Karpas-422 (cell line): ENCODE data around the gene MX2. TPM values are rescaled to one million over a fixed set of nuclear protein-coding genes. Genes with fewer than 3 reads are reported as not detected.

ENCODE experiments used
- DNase-seq: peaks from one replicate; pipeline ENCODE4 v3.0.0-alpha.2; 2015
- H2AFZ ChIP-seq: fragments of 200-600 bp; sonication (generic); 2 replicates; pipeline ENCODE4 v1.6.1; 2014; ENCODE audit warnings: antibody characterized with exemption, low read length, mixed read lengths
- H3K27ac ChIP-seq: fragments of 200-600 bp; sonication (generic); 2 replicates; pipeline ENCODE4 v1.5.1; 2014; ENCODE audit warnings: mild to moderate bottlenecking, low read length, moderate library complexity
- H3K27me3 ChIP-seq: fragments of 200-600 bp; sonication (generic); 2 replicates; pipeline ENCODE4 v1.6.1; 2014; ENCODE audit warnings: low read length, mixed read lengths
- H3K36me3 ChIP-seq: fragments of 200-600 bp; sonication (generic); 2 replicates; pipeline ENCODE4 v1.6.1; 2014; ENCODE audit warnings: low read length, mixed read lengths; ENCODE audit not compliant: insufficient read depth
- H3K4me1 ChIP-seq: fragments of 200-600 bp; sonication (generic); 2 replicates; pipeline ENCODE4 v1.6.1; 2014; ENCODE audit warnings: mild to moderate bottlenecking, low read length, mixed read lengths
- H3K4me2 ChIP-seq: fragments of 200-600 bp; sonication (generic); 2 replicates; pipeline ENCODE4 v1.6.1; 2014; ENCODE audit warnings: low read length, low read depth, mild to moderate bottlenecking; ENCODE audit not compliant: poor library complexity, severe bottlenecking
- H3K4me3 ChIP-seq: fragments of 200-600 bp; sonication (generic); 2 replicates; pipeline ENCODE4 v1.5.1; 2014; ENCODE audit warnings: mild to moderate bottlenecking, antibody characterized with exemption, low read length, mixed read lengths
- H3K79me2 ChIP-seq: fragments of 200-600 bp; sonication (generic); 2 replicates; pipeline ENCODE4 v1.6.1; 2014; ENCODE audit warnings: mild to moderate bottlenecking, low read length, mixed read lengths
- H3K9ac ChIP-seq: fragments of 200-600 bp; sonication (generic); 2 replicates; pipeline ENCODE4 v1.6.0; 2014; ENCODE audit warnings: low read length
- H3K9me2 ChIP-seq: fragments of 200-600 bp; sonication (generic), shearing (Covaris generic); replicated peaks from 2 replicates; pipeline ENCODE4 v1.6.0; 2014; ENCODE audit warnings: mild to moderate bottlenecking, low read length, moderate library complexity; ENCODE audit not compliant: insufficient read depth
- H3K9me3 ChIP-seq: fragments of 300-700, 200-600 bp; sonication (generic); 2 replicates; pipeline ENCODE4 v1.6.1; 2014; ENCODE audit warnings: low read length, mixed read lengths
- H4K20me1 ChIP-seq: fragments of 200-600 bp; sonication (generic); 2 replicates; pipeline ENCODE4 v1.6.1; 2014; ENCODE audit warnings: mild to moderate bottlenecking, antibody characterized with exemption, low read length, low read depth; ENCODE audit not compliant: insufficient read depth
- total RNA-seq: library from RNA; depleted of rRNA; stranded (reverse); fragments of >200 nt; shearing (Covaris generic); gene quantifications from 2 replicates; pipeline ENCODE4 v1.2.3, GENCODE V29; 2014; ENCODE audit warnings: low replicate concordance

Gene MX2
- total RNA-seq, 1 experiment from 2014 or later, result 27.8 TPM

GRCh38 chr21:41378849-41379248 is 17.0 kb downstream of the MX2 start:
- no peak overlapping the region for H2AFZ ChIP-seq
- no peaks in the 10 kb centered on the region for H4K20me1 ChIP-seq
- H3K36me3 ChIP-seq, result no peaks in the 10 kb centered on the region; the same call in 1 of the 2 replicates
- H3K9me2 ChIP-seq, result no peaks in the 10 kb centered on the region
- H3K4me3 ChIP-seq, result no peak overlapping the region
- H3K9ac ChIP-seq, result no peak overlapping the region
- no peaks in the 10 kb centered on the region for H3K79me2 ChIP-seq
- no peak overlapping the region for H3K27ac ChIP-seq
- H3K4me1 ChIP-seq, result no peaks in the 10 kb centered on the region
- no peak overlapping the region for H3K4me2 ChIP-seq
- no peaks in the 10 kb centered on the region for H3K9me3 ChIP-seq
- no peak for DNase-seq
- H3K27me3 ChIP-seq, result no peaks in the 10 kb centered on the region

GRCh38 chr21:41379901-41380300 is 18.1 kb downstream of the MX2 start:
- H3K36me3 ChIP-seq, result no peaks in the 10 kb centered on the region; the same call in 1 of the 2 replicates
- no peak overlapping the region for H2AFZ ChIP-seq
- no peak for DNase-seq
- H3K9me2 ChIP-seq, result no peaks in the 10 kb centered on the region
- no peaks in the 10 kb centered on the region for H3K9me3 ChIP-seq
- H3K4me3 ChIP-seq, result no peak overlapping the region
- H3K27ac ChIP-seq, result no peak overlapping the region
- H3K4me2 ChIP-seq, result no peak overlapping the region
- no peak overlapping the region for H3K9ac ChIP-seq
- H3K79me2 ChIP-seq, result no peaks in the 10 kb centered on the region
- H3K4me1 ChIP-seq, result no peaks in the 10 kb centered on the region
- no peaks in the 10 kb centered on the region for H3K27me3 ChIP-seq
- no peaks in the 10 kb centered on the region for H4K20me1 ChIP-seq

GRCh38 chr21:41381731-41382130 is 19.9 kb downstream of the MX2 start:
- H2AFZ ChIP-seq, result no peak overlapping the region
- no peaks in the 10 kb centered on the region for H3K9me3 ChIP-seq
- no peak overlapping the region for H3K4me2 ChIP-seq
- H3K27ac ChIP-seq, result no peak overlapping the region
- no peaks in the 10 kb centered on the region for H4K20me1 ChIP-seq
- peaks cover 5% of the 10 kb centered on the region for H3K4me1 ChIP-seq
- no peaks in the 10 kb centered on the region for H3K9me2 ChIP-seq
- DNase-seq, result no peak
- H3K79me2 ChIP-seq, result no peaks in the 10 kb centered on the region
- no peak overlapping the region for H3K4me3 ChIP-seq
- H3K27me3 ChIP-seq, result no peaks in the 10 kb centered on the region
- no peaks in the 10 kb centered on the region; the same call in 1 of the 2 replicates for H3K36me3 ChIP-seq
- no peak overlapping the region for H3K9ac ChIP-seq

GRCh38 chr21:41387042-41387819 is 25.4 kb downstream of the MX2 start:
- Histone ChIP-seq H3K9ac (no peak overlapping the region), H3K9me3 (no peaks in the 10 kb centered on the region), H3K36me3 (no peaks in the 10 kb centered on the region), H3K27ac (no peak overlapping the region), H4K20me1 (no peaks in the 10 kb centered on the region), H3K4me2 (no peak overlapping the region), H3K4me3 (no peak overlapping the region), H2AFZ (no peak overlapping the region), H3K79me2 (no peaks in the 10 kb centered on the region), H3K27me3 (no peaks in the 10 kb centered on the region), H3K4me1 (peaks cover 5% of the 10 kb centered on the region), H3K9me2 (no peaks in the 10 kb centered on the region)
- no peak for DNase-seq

- DNase-seq, result no peak
- Histone ChIP-seq H3K4me2 (no peak overlapping the region), H3K4me3 (no peak overlapping the region), H3K79me2 (no peaks in the 10 kb centered on the region), H2AFZ (no peak overlapping the region), H3K27ac (no peak overlapping the region), H3K27me3 (no peaks in the 10 kb centered on the region), H4K20me1 (no peaks in the 10 kb centered on the region), H3K9me3 (no peaks in the 10 kb centered on the region), H3K36me3 (no peaks in the 10 kb centered on the region), H3K9me2 (no peaks in the 10 kb centered on the region), H3K9ac (no peak overlapping the region), H3K4me1 (peaks cover 5% of the 10 kb centered on the region)
Measured at GRCh38 chr21:41387824-41388223, 26.0 kb downstream of the MX2 start.

GRCh38 chr21:41388259-41388658 is 26.4 kb downstream of the MX2 start:
- H3K4me1 ChIP-seq, result peaks cover 5% of the 10 kb centered on the region

GRCh38 chr21:41390043-41390639 is 28.3 kb downstream of the MX2 start:
- H3K36me3 ChIP-seq, result no peaks in the 10 kb centered on the region
- no peak overlapping the region for H3K27ac ChIP-seq
- no peak overlapping the region for H3K4me3 ChIP-seq
- no peaks in the 10 kb centered on the region for H3K9me2 ChIP-seq
- H3K4me1 ChIP-seq, result peaks cover 5% of the 10 kb centered on the region
- no peak overlapping the region for H2AFZ ChIP-seq
- no peaks in the 10 kb centered on the region for H3K27me3 ChIP-seq
- no peaks in the 10 kb centered on the region for H3K9me3 ChIP-seq
- no peaks in the 10 kb centered on the region for H4K20me1 ChIP-seq
- peak; percentile 21 for DNase-seq
- no peak overlapping the region for H3K4me2 ChIP-seq
- no peaks in the 10 kb centered on the region for H3K79me2 ChIP-seq
- no peak overlapping the region for H3K9ac ChIP-seq

More at GRCh38 chr21:41388259-41388658, 26.4 kb downstream of the MX2 start:
- Histone ChIP-seq H3K9me2 (no peaks in the 10 kb centered on the region), H3K9ac (no peak overlapping the region), H3K79me2 (no peaks in the 10 kb centered on the region), H3K36me3 (no peaks in the 10 kb centered on the region), H3K27ac (no peak overlapping the region), H3K27me3 (no peaks in the 10 kb centered on the region), H3K4me2 (no peak overlapping the region), H4K20me1 (no peaks in the 10 kb centered on the region), H3K4me3 (no peak overlapping the region), H3K9me3 (no peaks in the 10 kb centered on the region), H2AFZ (no peak overlapping the region)
- no peak for DNase-seq

- Histone ChIP-seq H3K79me2 (no peaks in the 10 kb centered on the region), H3K9me2 (no peaks in the 10 kb centered on the region), H3K9me3 (no peaks in the 10 kb centered on the region), H3K4me2 (no peak overlapping the region), H3K27ac (no peak overlapping the region), H3K4me3 (no peak overlapping the region), H3K36me3 (no peaks in the 10 kb centered on the region), H3K9ac (no peak overlapping the region), H3K27me3 (no peaks in the 10 kb centered on the region), H3K4me1 (no peaks in the 10 kb centered on the region), H4K20me1 (no peaks in the 10 kb centered on the region), H2AFZ (no peak overlapping the region)
- no peak for DNase-seq
Measured at GRCh38 chr21:41393876-41394465, 32.1 kb downstream of the MX2 start.
